ENCODE results near the gene RPE65.

GRCh38 chr1:68470388-68470970 is 20.7 kb upstream of the RPE65 start:
- TF ChIP-seq CTCF (IDR thresholded peaks at IDR 0.05; ENCODE audit: control extremely low read depth in 1 of 3, insufficient read depth in 1 of 3, low read depth in 1 of 3, low read length in 3 of 3) (peak in 1 of 3 experiments; percentile 20; a peak in 2 of 4 replicates), EP300 (IDR thresholded peaks at IDR 0.05; ENCODE audit: borderline replicate concordance in 1 of 2, low read depth in 2 of 2, low read length in 2 of 2) (no peak), GABPA (IDR thresholded peaks at IDR 0.05; ENCODE audit: borderline replicate concordance, insufficient read depth, low read length) (no peak), KDM5A (IDR thresholded peaks at IDR 0.05; ENCODE audit: low read length) (no peak)

Measured in H1 (cell line).